SK-N-MC (cell line): ENCODE results near the gene XPNPEP1.

Source experiments
- EZH2 ChIP-seq: fragments of 200-600 bp; sonication (generic); IDR thresholded peaks from one replicate; pipeline ENCODE4 v1.6.1; 2017; ENCODE audit warnings: antibody characterized with exemption
- FOXP2 ChIP-seq: optimal IDR thresholded peaks from 2 replicates; pipeline ENCODE3; 2011; ENCODE audit warnings: mild to moderate bottlenecking, moderate library complexity; ENCODE audit not compliant: insufficient read depth; ENCODE audit errors: extremely low read length, control extremely low read depth
- POLR2AphosphoS5 ChIP-seq: IDR thresholded peaks from 2 replicates; pipeline ENCODE4 v1.6.1; 2012; ENCODE audit warnings: mild to moderate bottlenecking, low read depth, low read length, borderline replicate concordance

DNA sequence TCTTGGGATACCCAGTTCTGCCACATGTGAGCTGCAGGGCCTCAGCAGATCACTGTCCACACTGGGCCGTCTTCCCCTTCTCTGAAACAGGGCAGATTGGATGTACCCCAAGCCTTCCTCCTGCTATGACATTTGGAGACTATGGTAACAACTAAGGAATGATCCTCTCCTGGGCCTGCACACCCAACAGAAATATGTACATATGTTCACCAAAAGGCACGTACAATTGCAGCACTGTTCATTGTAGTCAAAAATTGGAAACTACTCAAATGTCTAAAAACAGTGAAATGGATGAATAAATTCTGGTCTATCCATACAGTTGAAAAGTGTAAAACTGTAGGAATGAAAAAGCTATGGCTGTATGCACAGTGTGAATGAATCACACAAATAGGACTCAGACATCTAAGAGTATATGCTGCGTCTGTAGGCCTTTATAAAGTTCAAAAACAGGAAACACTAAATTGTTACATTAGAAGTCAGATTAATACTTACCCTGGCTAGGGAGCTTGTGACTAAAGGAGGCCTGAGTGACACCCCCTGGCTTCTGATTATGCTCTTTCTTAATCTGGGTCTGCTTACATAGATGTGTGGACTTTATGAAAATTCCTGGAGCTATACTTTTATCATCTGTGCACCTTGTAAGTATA lies 16.1 kb upstream of the XPNPEP1 start:
- TF ChIP-seq EZH2 (no peak), POLR2AphosphoS5 (no peak), FOXP2 (no peak)
